Right kidney (tissue), 1 donor: ENCODE results near the gene KCNH1.
"Not testable (repeated sequence)": the region's sequence is repeated elsewhere in the genome, so short reads cannot be mapped to it uniquely, and the experiment has no call there.

ENCODE experiments used
- DNase-seq: peaks from one replicate; pipeline ENCODE4 v3.0.0-alpha.2; 2016

Gene KCNH1

GRCh38 chr1:211101481-211101880 lies 32.5 kb downstream of the KCNH1 start:
- DNase-seq, result no peak

GRCh38 chr1:211099393-211099792 lies 34.6 kb downstream of the KCNH1 start:
- DNase-seq, result no peak

- no peak for DNase-seq
Observed at GRCh38 chr1:211095381-211095780, 38.6 kb downstream of the KCNH1 start.

GRCh38 chr1:211092955-211093354 lies 41.0 kb downstream of the KCNH1 start:
- no peak for DNase-seq

- DNase-seq, result no peak
Observed at GRCh38 chr1:211091867-211092266, 42.1 kb downstream of the KCNH1 start.

GRCh38 chr1:211089536-211089935 lies 44.4 kb downstream of the KCNH1 start:
- no peak for DNase-seq

- no peak for DNase-seq
Observed at GRCh38 chr1:211088156-211088555, 45.8 kb downstream of the KCNH1 start.

GRCh38 chr1:211082824-211083223 lies 51.1 kb downstream of the KCNH1 start:
- DNase-seq, result no peak

- not testable (repeated sequence) for DNase-seq
Observed at GRCh38 chr1:211081447-211081846, 52.5 kb downstream of the KCNH1 start.

- DNase-seq, result no peak
Observed at GRCh38 chr1:211068976-211069375, 65.0 kb downstream of the KCNH1 start.

- no peak for DNase-seq
Observed at GRCh38 chr1:211066781-211067384, 67.1 kb downstream of the KCNH1 start.

GRCh38 chr1:211041838-211042237 lies 92.1 kb downstream of the KCNH1 start:
- not testable (repeated sequence) for DNase-seq

GRCh38 chr1:211037095-211037494 lies 96.9 kb downstream of the KCNH1 start:
- DNase-seq, result no peak

- DNase-seq, result no peak
Observed at GRCh38 chr1:211036381-211037060, 97.4 kb downstream of the KCNH1 start.

- DNase-seq, result no peak
Observed at GRCh38 chr1:211035821-211036380, 98.0 kb downstream of the KCNH1 start.

- no peak for DNase-seq
Observed at GRCh38 chr1:211033921-211034525, 99.9 kb downstream of the KCNH1 start.

GRCh38 chr1:211024901-211025300 lies 109.0 kb downstream of the KCNH1 start:
- no peak for DNase-seq

GRCh38 chr1:211019266-211019665 lies 114.7 kb downstream of the KCNH1 start:
- DNase-seq, result no peak

- no peak for DNase-seq
Observed at GRCh38 chr1:211018690-211019089, 115.3 kb downstream of the KCNH1 start.

GRCh38 chr1:211017075-211017718 lies 116.8 kb downstream of the KCNH1 start:
- DNase-seq, result no peak

- no peak for DNase-seq
Observed at GRCh38 chr1:211014275-211014674, 119.7 kb downstream of the KCNH1 start.

- DNase-seq, result no peak
Observed at GRCh38 chr1:211013346-211014240, 120.4 kb downstream of the KCNH1 start.
